HG02885 (cell line): ENCODE data around the gene SLC27A4.

ENCODE experiments used
- ATAC-seq: cut with Tn5 transposase; IDR thresholded peaks from one replicate; pipeline ENCODE4 v1.9.1; 2021; ENCODE audit warnings: mild to moderate bottlenecking; ENCODE audit not compliant: unreplicated experiment, poor library complexity

Gene SLC27A4

GRCh38 chr9:128409978-128410377 is 69.7 kb downstream of the SLC27A4 start:
- ATAC-seq: no peak
